ENCODE results near the gene RFK. TPM values are rescaled to one million over a fixed set of nuclear protein-coding genes. Genes with fewer than 3 reads are reported as not detected.

The RFK gene
- total RNA-seq, 1 experiment from 2014 or later, result 12.0 TPM

DNA sequence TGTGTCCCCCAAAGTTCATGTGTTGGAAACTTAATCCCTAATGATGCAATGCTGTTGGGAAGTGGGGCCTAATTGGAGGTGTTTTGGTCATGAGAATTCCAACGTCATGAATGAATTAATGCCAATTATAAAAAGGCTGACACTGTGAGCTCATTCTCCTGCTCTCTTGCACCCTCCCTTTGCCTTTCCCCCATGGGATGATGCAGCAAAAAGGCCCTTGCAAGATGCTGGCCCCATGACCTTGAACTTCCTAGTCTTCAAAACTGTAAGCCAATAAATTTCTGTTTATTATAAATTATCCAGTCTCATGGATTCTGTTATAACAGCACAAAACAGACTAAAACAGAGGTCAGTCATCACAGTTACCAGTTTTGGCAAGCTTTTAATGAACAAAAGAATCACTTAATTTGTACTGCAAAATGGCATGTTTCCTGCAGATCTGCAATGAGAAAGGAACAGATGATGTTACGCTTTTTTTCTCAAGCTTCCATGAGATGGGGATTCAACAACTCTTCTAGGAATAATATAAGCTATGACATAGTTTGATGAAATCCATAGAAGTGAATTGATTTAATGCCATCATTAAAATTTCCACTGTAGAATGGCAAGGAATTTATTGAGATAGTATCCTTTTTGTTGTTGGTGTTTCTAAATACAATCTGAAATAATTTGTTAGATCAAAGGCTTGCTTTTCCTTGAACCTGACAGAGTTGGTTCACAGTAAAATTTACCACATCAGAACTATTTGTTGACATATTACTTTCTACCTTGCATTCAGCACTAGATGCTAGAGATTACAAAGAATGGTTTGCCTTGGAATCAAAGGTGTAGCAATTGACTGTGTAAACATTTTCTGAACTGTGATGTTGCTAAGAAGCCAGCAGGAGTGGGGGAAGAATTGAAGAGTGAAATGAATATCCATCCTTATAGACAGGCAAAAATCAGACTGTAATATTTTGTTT is 29.3 kb upstream of the RFK start:
- Histone ChIP-seq H3K4me1 (ENCODE audit: insufficient read depth, low read length) (no peaks in the 10 kb centered on the region), H3T11ph (ENCODE audit: low read length) (no peak overlapping the region), H3K56ac (ENCODE audit: insufficient read length, low read depth, low read length) (no peak overlapping the region), H3K14ac (ENCODE audit: insufficient read depth, low read length) (no peak overlapping the region), H4K20me1 (ENCODE audit: control insufficient read depth, insufficient read depth, insufficient read length) (no peaks in the 10 kb centered on the region), H2BK20ac (ENCODE audit: low read depth, low read length, poor library complexity, severe bottlenecking) (no peak overlapping the region), H3K27me3 (ENCODE audit: insufficient read depth, low read length) (no peaks in the 10 kb centered on the region), H2BK120ac (ENCODE audit: low read depth, low read length, poor library complexity, severe bottlenecking) (no peak overlapping the region), H3K23me2 (ENCODE audit: insufficient read length, low read depth, low read length, poor library complexity, severe bottlenecking) (no peaks in the 10 kb centered on the region), H3K27ac (ENCODE audit: insufficient read length, low read depth, low read length) (no peak overlapping the region), H4K8ac (replicated peaks; ENCODE audit: insufficient read length, low read depth, low read length) (no peak overlapping the region), H3K4me2 (ENCODE audit: insufficient read depth, insufficient read length, low read length) (no peak overlapping the region), H3K4ac (ENCODE audit: low read depth, low read length) (no peak overlapping the region), H3K9me3 (ENCODE audit: control insufficient read depth, low read depth, low read length) (no peaks in the 10 kb centered on the region), H2BK12ac (ENCODE audit: insufficient read length, low read depth, low read length) (no peak overlapping the region), H3K79me1 (ENCODE audit: insufficient read depth, low read depth, low read length, poor library complexity, severe bottlenecking) (no peaks in the 10 kb centered on the region), H2AK5ac (ENCODE audit: insufficient read length, low read length) (no peak overlapping the region), H3K18ac (ENCODE audit: insufficient read length, low read depth, low read length) (no peak overlapping the region), H4K5ac (ENCODE audit: insufficient read length, low read depth, low read length) (no peak overlapping the region), H4K91ac (ENCODE audit: insufficient read length, low read depth, low read length) (no peak overlapping the region), H3K79me2 (ENCODE audit: insufficient read depth, low read length) (no peaks in the 10 kb centered on the region), H2BK5ac (ENCODE audit: insufficient read length, low read length) (no peak overlapping the region), H3K23ac (ENCODE audit: insufficient read length, low read depth, low read length) (no peak overlapping the region), H2BK15ac (ENCODE audit: low read depth, low read length) (no peak overlapping the region), H3K9ac (ENCODE audit: extremely low read depth, insufficient read length, low read length) (no peak overlapping the region), H2AFZ (ENCODE audit: low read length) (no peak overlapping the region)
- TF ChIP-seq CTCF (conservative IDR thresholded peaks at IDR 0.05), result no peak
- Mint-ChIP-seq H3K4me1 (peaks cover 4 to 13% of the 10 kb centered on the region in 2 experiments), H3K4me3 (no peak overlapping the region), H3K27ac (no peak overlapping the region), H3K9me3 (0 out of 5 replicates have a peak, but pooled peaks cover 0 to under 1% of the 10 kb centered on the region in 2 experiments), H3K27me3 (ENCODE audit: low read depth) (no peaks in the 10 kb centered on the region), H3K36me3 (ENCODE audit: insufficient read depth in 1 of 3, low read depth in 3 of 3) (0 out of 7 replicates have a peak, but pooled peaks cover 0 to 2% (median 0%) of the 10 kb centered on the region in 3 experiments)
- WGBS (ENCODE audit: extremely low coverage, insufficient read length, low lambda C conversion rate), result no CpG with 5 or more reads among the region's 2 CpGs
- DNase-seq, result no peak
